AG08395 (cell line): ENCODE results near the gene SLC35F3.

ENCODE experiments used
- DNase-seq: peaks from one replicate; pipeline ENCODE4 v3.0.0; 2012; ENCODE audit warnings: mixed read lengths, low spot score

SLC35F3 gene

GRCh38 chr1:234260578-234260977 lies 356.1 kb downstream of the SLC35F3 start:
- DNase-seq: no peak

- no peak for DNase-seq
Observed at GRCh38 chr1:234261545-234261944, 357.1 kb downstream of the SLC35F3 start.

- DNase-seq: no peak
Observed at GRCh38 chr1:234262007-234262753, 357.7 kb downstream of the SLC35F3 start.

- no peak for DNase-seq
Observed at GRCh38 chr1:234262754-234263105, 358.3 kb downstream of the SLC35F3 start.

- no peak for DNase-seq
Observed at GRCh38 chr1:234264832-234265231, 360.4 kb downstream of the SLC35F3 start.

GRCh38 chr1:234265321-234265720 lies 360.8 kb downstream of the SLC35F3 start:
- no peak for DNase-seq

- DNase-seq: no peak
Observed at GRCh38 chr1:234265861-234266260, 361.4 kb downstream of the SLC35F3 start.

GRCh38 chr1:234270093-234270492 lies 365.6 kb downstream of the SLC35F3 start:
- DNase-seq: no peak

- no peak for DNase-seq
Observed at GRCh38 chr1:234270581-234271242, 366.2 kb downstream of the SLC35F3 start.

GRCh38 chr1:234271243-234271606 lies 366.7 kb downstream of the SLC35F3 start:
- no peak for DNase-seq

GRCh38 chr1:234272656-234273312 lies 368.3 kb downstream of the SLC35F3 start:
- no peak for DNase-seq

GRCh38 chr1:234273981-234274380 lies 369.5 kb downstream of the SLC35F3 start:
- no peak for DNase-seq

- no peak for DNase-seq
Observed at GRCh38 chr1:234276151-234276788, 371.8 kb downstream of the SLC35F3 start.

GRCh38 chr1:234277161-234277868 lies 372.8 kb downstream of the SLC35F3 start:
- DNase-seq: no peak

- no peak for DNase-seq
Observed at GRCh38 chr1:234279021-234279420, 374.5 kb downstream of the SLC35F3 start.

GRCh38 chr1:234280500-234280899 lies 376.0 kb downstream of the SLC35F3 start:
- no peak for DNase-seq

- no peak for DNase-seq
Observed at GRCh38 chr1:234281826-234282489, 377.5 kb downstream of the SLC35F3 start.

GRCh38 chr1:234286206-234286605 lies 381.7 kb downstream of the SLC35F3 start:
- DNase-seq: no peak

GRCh38 chr1:234288946-234289345 lies 384.5 kb downstream of the SLC35F3 start:
- DNase-seq: no peak

GRCh38 chr1:234289538-234290305 lies 385.2 kb downstream of the SLC35F3 start:
- no peak for DNase-seq

GRCh38 chr1:234292011-234292410 lies 387.5 kb downstream of the SLC35F3 start:
- no peak for DNase-seq
